ENCODE measurements around the gene SART3. TPM values are rescaled to one million over a fixed set of nuclear protein-coding genes. Genes with fewer than 3 reads are reported as not detected.
A peak's percentile ranks its signal among the peaks of the same experiment; 100 is the strongest.

Gene SART3
- total RNA-seq, 2 donors from 2014 or later = 33.4 to 44.4 TPM

DNA sequence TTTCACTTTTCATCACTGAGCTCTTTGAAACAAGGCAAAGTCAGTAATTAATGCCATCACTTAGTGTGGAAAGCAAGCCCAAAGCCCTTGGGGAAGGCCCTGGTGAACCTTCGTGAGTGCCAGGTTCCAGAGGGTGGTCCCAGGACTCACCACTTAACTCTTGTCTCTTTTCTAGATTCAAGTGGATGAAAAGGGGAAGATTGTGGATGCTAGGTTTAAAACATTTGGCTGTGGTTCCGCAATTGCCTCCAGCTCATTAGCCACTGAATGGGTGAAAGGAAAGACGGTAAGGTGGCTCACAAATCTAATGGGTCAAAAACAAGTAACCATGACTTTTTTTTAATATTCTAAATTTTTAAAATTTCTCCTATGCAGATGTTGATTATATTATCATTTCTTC lies 4.2 kb upstream of the SART3 start:
- H3K4me3 ChIP-seq = no peak overlapping the region
- no peaks in the 10 kb centered on the region for H3K9me3 ChIP-seq
- peaks cover 58% of the 10 kb centered on the region for H3K36me3 ChIP-seq
- TF ChIP-seq, protein P1, sequence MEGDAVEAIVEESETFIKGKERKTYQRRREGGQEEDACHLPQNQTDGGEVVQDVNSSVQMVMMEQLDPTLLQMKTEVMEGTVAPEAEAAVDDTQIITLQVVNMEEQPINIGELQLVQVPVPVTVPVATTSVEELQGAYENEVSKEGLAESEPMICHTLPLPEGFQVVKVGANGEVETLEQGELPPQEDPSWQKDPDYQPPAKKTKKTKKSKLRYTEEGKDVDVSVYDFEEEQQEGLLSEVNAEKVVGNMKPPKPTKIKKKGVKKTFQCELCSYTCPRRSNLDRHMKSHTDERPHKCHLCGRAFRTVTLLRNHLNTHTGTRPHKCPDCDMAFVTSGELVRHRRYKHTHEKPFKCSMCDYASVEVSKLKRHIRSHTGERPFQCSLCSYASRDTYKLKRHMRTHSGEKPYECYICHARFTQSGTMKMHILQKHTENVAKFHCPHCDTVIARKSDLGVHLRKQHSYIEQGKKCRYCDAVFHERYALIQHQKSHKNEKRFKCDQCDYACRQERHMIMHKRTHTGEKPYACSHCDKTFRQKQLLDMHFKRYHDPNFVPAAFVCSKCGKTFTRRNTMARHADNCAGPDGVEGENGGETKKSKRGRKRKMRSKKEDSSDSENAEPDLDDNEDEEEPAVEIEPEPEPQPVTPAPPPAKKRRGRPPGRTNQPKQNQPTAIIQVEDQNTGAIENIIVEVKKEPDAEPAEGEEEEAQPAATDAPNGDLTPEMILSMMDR (IDR thresholded peaks at IDR 0.05) = no peak
- no peak for DNase-seq (ENCODE audit: low spot score)
- H3K27ac ChIP-seq = peak overlapping the region; percentile 33 to 58
- H3K27me3 ChIP-seq = no peaks in the 10 kb centered on the region
- peaks cover 0 to 38% of the 10 kb centered on the region in 2 donors for H3K4me1 ChIP-seq

DNA sequence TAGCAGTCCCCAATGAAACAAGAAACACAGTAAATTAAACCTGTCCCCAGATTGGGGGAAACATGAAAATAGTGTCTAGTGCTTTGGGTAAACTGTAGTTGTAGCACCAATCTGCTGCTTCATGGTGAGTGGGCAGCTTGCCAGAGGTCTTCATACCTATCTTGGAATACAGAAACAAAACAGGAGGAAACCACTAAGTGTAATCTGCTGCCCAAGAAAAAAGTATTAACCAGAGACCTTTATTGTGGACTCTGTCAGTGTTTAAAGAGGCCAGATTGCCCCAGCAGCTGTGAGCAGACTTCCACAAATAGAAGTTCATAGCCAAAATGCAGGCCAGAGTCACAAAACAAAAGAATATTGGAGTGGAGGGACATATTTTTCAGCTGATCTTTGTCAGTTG lies 3.8 kb upstream of the SART3 start:
- peaks cover 56% of the 10 kb centered on the region for H3K36me3 ChIP-seq
- H3K27me3 ChIP-seq = no peaks in the 10 kb centered on the region
- H3K27ac ChIP-seq = peak overlapping the region; percentile 33 to 58
- no peak for DNase-seq (ENCODE audit: low spot score)
- H3K4me3 ChIP-seq = no peak overlapping the region
- H3K9me3 ChIP-seq = no peaks in the 10 kb centered on the region
- peaks cover 0 to 43% of the 10 kb centered on the region in 2 donors for H3K4me1 ChIP-seq
- TF ChIP-seq, protein P1 (IDR thresholded peaks at IDR 0.05) = no peak

DNA sequence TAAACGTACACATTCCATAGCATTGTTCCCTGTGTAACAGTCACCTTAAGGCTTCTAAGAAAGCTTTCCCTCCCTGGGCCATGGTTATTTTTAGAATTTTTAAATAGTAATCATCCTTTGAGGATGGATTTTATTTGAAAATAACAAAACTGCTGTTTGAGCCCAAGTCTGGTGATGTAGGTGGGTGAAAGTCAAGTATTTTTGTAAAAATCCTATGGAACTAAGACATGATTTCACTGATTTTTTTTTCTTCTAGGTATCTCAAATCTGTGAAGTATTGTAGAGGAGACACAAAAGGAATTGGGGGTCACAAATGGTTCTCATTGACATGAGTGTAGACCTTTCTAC lies 2.8 kb upstream of the SART3 start:
- peaks cover 0 to 52% of the 10 kb centered on the region in 2 donors for H3K4me1 ChIP-seq
- H3K9me3 ChIP-seq = no peaks in the 10 kb centered on the region
- H3K27ac ChIP-seq = peak overlapping the region; percentile 87 to 90
- peaks cover 46% of the 10 kb centered on the region for H3K36me3 ChIP-seq
- H3K27me3 ChIP-seq = no peaks in the 10 kb centered on the region
- TF ChIP-seq, protein P1 (IDR thresholded peaks at IDR 0.05) = no peak
- DNase-seq (ENCODE audit: low spot score) = no peak
- H3K4me3 ChIP-seq = peak overlapping the region; percentile 86 to 97

DNA sequence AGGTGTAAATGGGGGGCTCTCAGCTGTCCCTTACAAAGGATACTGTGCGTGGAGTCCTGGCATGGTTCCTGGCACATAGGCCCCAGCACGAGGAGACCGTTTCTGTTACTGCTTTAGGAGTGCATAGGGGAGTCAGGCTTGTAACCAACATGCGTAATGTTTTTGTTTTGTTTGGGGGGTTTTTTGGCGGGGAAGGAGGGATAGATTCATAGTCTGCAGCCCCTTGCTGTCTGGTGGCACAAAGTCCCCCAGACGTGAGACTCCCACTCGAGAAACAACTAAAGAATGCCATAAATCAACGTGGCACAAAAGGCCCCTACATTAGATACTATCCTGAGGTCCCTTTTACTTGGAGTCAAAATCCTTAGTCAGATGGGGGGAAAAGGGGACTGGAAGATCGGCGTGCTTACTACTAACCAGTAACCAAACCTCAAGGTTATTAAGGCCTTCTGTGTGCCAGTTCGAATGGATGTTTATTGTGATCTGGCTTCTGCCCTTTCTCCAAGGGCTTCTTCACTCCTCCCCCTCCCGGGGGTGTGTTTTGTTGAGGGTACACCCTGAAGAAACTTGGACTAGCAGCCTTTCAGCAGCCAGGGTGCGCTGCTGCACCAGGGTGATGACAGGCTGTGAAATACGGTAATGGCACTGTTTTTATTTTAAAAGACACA lies 2.3 kb upstream of the SART3 start:
- Histone ChIP-seq H3K4me1 (peaks cover 0 to 55% of the 10 kb centered on the region in 2 donors), H3K36me3 (peaks cover 41% of the 10 kb centered on the region)

DNA sequence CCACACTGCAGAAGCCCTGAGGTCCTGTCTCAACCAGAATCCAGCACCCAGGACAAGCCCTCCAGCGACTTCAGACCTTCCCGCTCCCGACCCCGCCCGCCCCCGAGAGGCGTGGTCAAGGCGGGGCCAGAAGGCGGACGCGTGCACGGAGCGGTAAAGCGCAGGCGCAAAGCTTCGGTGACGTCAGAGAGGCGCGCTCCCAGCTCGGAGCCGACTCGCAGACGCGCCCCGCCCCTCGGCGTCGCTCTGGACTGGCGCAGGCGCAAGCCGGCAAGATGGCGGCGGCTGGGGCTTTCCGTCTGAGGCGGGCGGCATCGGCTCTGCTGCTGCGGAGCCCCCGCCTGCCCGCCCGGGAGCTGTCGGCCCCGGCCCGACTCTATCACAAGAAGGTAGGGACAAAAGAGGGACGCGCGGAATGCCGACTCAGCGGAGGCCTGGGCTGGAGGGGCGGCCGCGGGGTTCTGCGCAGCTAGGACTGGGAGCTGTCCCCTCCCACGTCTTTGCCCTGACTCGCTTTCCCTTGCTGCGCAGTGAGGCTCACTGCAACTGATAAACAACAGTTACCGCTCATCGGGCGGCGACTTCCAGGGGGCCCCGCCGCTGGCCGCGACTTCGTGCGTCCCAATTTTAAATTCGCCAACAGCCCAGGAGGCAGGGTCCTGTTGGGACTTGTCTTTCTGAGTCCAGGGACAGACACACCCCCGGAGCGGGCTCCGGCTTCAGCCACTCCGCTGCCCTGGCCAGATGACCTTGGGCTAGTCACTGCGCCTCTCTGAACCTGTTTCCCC lies 1.6 kb upstream of the SART3 start, which contains the start of gene ISCU:
ISCU (plus strand) TSS at position 249 of the 788 bp plus-strand sequence; CDS start at position 276, 27 bp downstream.
- TF ChIP-seq, protein P1 (IDR thresholded peaks at IDR 0.05) = no peak
- peak; percentile 96 for DNase-seq (ENCODE audit: low spot score)
- no peaks in the 10 kb centered on the region for H3K27me3 ChIP-seq
- peak within 1 kb of the TSS; percentile 86 to 97 for H3K4me3 ChIP-seq
- H3K27ac ChIP-seq = peak within 1 kb of the TSS; percentile 87 to 90
- H3K9me3 ChIP-seq = no peaks in the 10 kb centered on the region
- H3K36me3 ChIP-seq = peaks cover 34% of the 10 kb centered on the region
- H3K4me1 ChIP-seq = peaks cover 0 to 58% of the 10 kb centered on the region in 2 donors

More for the DNA sequence above, 2.3 kb upstream of the SART3 start:
- Histone ChIP-seq H3K27me3 (no peaks in the 10 kb centered on the region), H3K4me3 (peak overlapping the region; percentile 86 to 97), H3K27ac (peak overlapping the region; percentile 87 to 90), H3K9me3 (no peaks in the 10 kb centered on the region)
- peak; percentile 90 for DNase-seq (ENCODE audit: low spot score)
- TF ChIP-seq, protein P1 (IDR thresholded peaks at IDR 0.05) = peak; percentile 69 to 87

Measured in right atrium auricular region (tissue), 2 donors.